SK-N-MC (cell line): Measurements from ENCODE around the gene B4GALNT1.

Experiments used
- EZH2 ChIP-seq: fragments of 200-600 bp; sonication (generic); IDR thresholded peaks from one replicate; pipeline ENCODE4 v1.6.1; 2017; ENCODE audit warnings: antibody characterized with exemption
- POLR2AphosphoS5 ChIP-seq: IDR thresholded peaks from 2 replicates; pipeline ENCODE4 v1.6.1; 2012; ENCODE audit warnings: mild to moderate bottlenecking, low read depth, low read length, borderline replicate concordance

DNA sequence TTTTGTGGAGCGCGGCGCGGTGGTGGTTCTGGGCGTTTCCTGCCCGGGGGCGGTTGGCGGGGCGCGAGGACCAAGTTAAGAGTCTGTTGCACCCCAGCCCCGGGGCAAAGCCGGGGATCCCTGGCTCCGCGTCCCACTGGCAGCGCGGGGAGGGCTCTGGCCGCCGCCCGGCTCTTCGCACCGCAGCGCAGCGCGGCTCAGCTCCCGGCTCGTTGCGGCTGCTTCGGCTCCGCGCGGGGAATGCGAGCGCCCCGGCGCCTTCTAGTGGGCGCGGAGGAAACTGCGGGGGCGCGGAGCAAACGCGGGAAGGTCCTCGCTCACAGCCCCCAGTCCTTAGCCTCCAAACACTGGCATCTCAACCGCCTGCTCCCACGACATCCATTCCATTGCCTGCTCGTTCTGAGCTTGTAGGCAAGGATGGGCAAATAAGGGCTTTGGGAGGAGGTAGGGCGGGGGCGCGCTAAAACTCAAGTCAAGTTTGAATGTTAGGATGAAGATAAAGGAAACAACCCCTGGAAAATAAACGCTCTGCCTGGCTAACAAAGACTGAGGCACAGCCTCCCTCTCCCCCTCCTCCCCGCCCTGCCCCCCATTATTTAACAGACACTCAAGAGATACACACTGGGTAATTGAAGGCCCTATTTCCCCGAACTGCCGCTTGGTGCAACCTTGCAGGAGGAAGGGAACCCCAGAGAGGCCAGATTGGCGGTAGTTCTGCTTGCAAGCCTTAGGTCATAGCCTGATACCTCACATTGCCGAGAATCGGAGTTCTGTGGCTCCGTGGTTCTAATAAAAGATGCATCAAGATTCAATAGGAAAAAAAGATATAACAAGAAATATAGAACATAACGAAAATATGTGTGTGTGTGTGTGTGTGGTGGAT, at the start of gene B4GALNT1:
- TF ChIP-seq POLR2AphosphoS5: no peak
- no peak for TF ChIP-seq EZH2
